ENCODE results near the gene TCEAL5.
"Not testable (repeated sequence)": the region's sequence is repeated elsewhere in the genome, so short reads cannot be mapped to it uniquely, and the experiment has no call there.

TCEAL5 gene

GRCh38 chrX:103235608-103236007 lies 40.9 kb downstream of the TCEAL5 start:
- in situ Hi-C loops (cut with HindIII; ENCODE audit: low sequenced_read_pairs): not testable (repeated sequence)

- in situ Hi-C loops (cut with HindIII; ENCODE audit: low sequenced_read_pairs): no loop called here
These were observed 41.7 kb downstream of the TCEAL5 start for GRCh38 chrX:103234869-103235268.

- in situ Hi-C loops (cut with HindIII; ENCODE audit: low sequenced_read_pairs): no loop called here
These were observed 43.3 kb downstream of the TCEAL5 start for GRCh38 chrX:103233263-103233662.

GRCh38 chrX:103225918-103226317 lies 50.6 kb downstream of the TCEAL5 start:
- in situ Hi-C loops (cut with HindIII; ENCODE audit: low sequenced_read_pairs): not testable (repeated sequence)
